NCI-H774 (cell line): Measurements from ENCODE around the gene MTFR2.

Source experiments
- DNase-seq: peaks from one replicate; lab custom pipeline; 2025; lab: John Stamatoyannopoulos, UW

Gene MTFR2

DNA sequence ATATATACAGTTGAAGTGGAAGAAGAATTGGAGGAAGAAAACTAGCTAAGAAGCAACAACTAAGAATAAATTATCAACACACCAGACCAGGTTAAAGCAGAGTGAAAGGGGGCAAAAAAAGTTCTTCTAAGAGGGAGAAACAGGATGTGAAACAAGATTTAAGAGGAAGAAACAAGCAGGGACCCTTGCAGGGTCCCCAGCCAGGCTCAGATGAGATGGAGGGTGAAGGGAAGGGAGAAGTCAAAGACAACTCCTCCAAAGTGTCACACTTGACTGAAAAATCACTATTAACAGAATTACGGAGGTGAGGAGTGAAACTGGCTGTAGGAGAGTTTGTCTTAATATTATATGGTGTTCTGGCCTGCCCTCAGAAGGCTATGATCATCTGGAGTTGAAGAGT lies 65.4 kb downstream of the MTFR2 start:
- no peak for DNase-seq

DNA sequence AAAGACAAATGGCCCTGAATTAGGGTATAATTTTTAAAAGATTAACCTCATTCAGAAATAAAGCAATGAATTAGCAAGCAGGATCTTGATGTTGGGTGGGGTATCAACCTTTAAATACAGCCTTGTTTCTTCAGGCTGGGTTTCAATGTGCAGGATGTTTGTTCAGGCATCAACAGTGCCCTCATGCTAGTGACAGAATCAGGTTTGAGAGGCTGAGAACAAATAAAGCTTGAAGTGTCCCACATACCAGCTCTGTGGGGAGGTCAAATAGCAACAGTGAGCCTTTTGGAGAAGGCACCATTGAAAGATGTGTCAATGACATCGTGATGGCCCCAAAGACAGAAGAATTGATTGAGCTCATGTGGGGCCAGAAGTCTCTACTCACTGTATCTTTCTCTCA lies 68.2 kb downstream of the MTFR2 start:
- peak; percentile 16 for DNase-seq

DNA sequence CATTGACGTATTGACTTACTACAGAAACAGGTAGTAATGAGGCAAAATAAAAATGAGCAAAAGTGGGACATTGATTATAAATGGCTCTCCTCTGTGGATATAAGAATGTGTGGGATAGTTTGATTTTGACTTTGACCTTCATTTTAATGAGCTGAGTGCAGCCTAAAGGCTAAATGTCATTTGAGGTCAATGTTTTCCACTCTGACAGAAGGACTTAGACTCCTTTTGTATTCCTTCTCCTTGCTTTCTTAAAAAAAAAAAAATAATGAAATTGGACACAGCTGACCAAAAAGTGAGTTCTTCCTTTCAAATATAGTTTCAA lies 68.6 kb downstream of the MTFR2 start:
- no peak for DNase-seq
